Astrocyte (in vitro differentiated cells and primary cell): ENCODE data around the gene PLA2R1.

Experiments used
- EZH2 ChIP-seq: IDR thresholded peaks from 2 replicates; pipeline ENCODE4 v1.6.1; 2012; ENCODE audit warnings: mild to moderate bottlenecking, low read length, inconsistent platforms; ENCODE audit not compliant: insufficient read depth
- TF ChIP-seq, protein P1 (sequence below): IDR thresholded peaks from 2 replicates; pipeline ENCODE4 v1.5.1; 2011; ENCODE audit warnings: low read depth, mild to moderate bottlenecking, inconsistent platforms, low read length, moderate library complexity; ENCODE audit not compliant: insufficient read depth

DNA sequence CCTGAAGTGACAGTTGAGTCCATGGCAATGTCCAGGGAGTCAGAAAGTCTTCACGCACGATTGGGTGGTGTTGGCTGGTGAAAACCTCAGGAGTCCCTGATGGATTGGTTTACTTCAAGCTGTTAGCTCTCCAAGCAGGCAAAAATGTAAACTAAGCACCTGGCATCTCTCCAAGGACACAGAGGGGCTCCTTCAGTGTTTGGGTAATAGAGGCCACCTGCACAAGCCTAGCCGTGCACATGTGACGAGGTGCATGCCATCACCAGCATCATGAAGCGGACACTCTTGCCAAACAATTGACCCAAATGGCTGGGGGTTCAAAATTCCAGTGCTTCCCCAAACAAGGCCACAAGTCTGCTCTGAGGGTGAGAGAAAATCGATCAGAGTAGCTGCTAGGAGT, 159.7 kb downstream of the PLA2R1 start:
- TF ChIP-seq, protein P1, sequence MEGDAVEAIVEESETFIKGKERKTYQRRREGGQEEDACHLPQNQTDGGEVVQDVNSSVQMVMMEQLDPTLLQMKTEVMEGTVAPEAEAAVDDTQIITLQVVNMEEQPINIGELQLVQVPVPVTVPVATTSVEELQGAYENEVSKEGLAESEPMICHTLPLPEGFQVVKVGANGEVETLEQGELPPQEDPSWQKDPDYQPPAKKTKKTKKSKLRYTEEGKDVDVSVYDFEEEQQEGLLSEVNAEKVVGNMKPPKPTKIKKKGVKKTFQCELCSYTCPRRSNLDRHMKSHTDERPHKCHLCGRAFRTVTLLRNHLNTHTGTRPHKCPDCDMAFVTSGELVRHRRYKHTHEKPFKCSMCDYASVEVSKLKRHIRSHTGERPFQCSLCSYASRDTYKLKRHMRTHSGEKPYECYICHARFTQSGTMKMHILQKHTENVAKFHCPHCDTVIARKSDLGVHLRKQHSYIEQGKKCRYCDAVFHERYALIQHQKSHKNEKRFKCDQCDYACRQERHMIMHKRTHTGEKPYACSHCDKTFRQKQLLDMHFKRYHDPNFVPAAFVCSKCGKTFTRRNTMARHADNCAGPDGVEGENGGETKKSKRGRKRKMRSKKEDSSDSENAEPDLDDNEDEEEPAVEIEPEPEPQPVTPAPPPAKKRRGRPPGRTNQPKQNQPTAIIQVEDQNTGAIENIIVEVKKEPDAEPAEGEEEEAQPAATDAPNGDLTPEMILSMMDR: no peak
- TF ChIP-seq EZH2: no peak
